Gastrocnemius medialis (tissue), 4 donors: Measurements from ENCODE around the gene TLE2.

Source experiments
- POLR2A ChIP-seq, 2 donors: fragments of 450-650 bp; IDR thresholded peaks; one replicate each; pipeline ENCODE4 v1.6.1; 2017; ENCODE audit warnings: antibody characterized with exemption in 2 of 2, mild to moderate bottlenecking in 2 of 2, moderate library complexity in 2 of 2
- TF ChIP-seq, protein P1 (sequence below), 5 experiments: fragments of 450-650 bp in 3 of 5; fragments of 200-600 bp in 2 of 5; sonication (generic) in 2 of 5; IDR thresholded peaks in 4 of 5; conservative IDR thresholded peaks in 1 of 5; 1 replicate in 4 of 5; 2 replicates in 1 of 5; pipeline ENCODE4 v1.5.1; 2016 to 2019; ENCODE audit warnings: antibody characterized with exemption in 5 of 5, mild to moderate bottlenecking in 3 of 5, moderate library complexity in 3 of 5

DNA sequence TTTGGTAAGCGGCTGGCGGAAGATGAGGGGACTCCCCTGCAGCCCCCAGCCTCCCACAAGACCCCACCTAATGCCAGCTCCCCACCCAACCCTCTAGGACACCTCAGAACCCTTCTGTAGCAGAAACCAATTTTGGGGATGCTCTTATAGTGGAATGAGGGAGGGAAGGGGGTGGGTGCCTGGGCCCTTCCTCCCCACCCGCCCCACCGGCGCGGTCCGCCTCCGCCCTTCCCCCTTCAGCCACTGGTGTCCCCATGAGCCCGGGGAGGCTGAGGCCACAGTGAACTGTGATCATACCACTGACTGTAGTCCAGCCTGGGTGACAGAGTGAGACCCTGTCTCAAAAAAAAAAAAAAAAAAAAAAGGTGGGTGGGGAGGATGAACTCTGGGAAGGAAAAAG lies 35.5 kb downstream of the TLE2 start:
- TF ChIP-seq, protein P1, sequence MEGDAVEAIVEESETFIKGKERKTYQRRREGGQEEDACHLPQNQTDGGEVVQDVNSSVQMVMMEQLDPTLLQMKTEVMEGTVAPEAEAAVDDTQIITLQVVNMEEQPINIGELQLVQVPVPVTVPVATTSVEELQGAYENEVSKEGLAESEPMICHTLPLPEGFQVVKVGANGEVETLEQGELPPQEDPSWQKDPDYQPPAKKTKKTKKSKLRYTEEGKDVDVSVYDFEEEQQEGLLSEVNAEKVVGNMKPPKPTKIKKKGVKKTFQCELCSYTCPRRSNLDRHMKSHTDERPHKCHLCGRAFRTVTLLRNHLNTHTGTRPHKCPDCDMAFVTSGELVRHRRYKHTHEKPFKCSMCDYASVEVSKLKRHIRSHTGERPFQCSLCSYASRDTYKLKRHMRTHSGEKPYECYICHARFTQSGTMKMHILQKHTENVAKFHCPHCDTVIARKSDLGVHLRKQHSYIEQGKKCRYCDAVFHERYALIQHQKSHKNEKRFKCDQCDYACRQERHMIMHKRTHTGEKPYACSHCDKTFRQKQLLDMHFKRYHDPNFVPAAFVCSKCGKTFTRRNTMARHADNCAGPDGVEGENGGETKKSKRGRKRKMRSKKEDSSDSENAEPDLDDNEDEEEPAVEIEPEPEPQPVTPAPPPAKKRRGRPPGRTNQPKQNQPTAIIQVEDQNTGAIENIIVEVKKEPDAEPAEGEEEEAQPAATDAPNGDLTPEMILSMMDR (IDR thresholded peaks at IDR 0.05 in 4 of 5, conservative IDR thresholded peaks at IDR 0.05 in 1 of 5) = no peak
- no peak for TF ChIP-seq POLR2A (IDR thresholded peaks at IDR 0.05)
